Measurements from ENCODE around the gene ASIC4. TPM values are rescaled to one million over a fixed set of nuclear protein-coding genes. Genes with fewer than 3 reads are reported as not detected.

Gene ASIC4
- total RNA-seq, 1 donor = not detected

- Histone ChIP-seq H3K4me3 (ENCODE audit: low read length) (no peak overlapping the region), H3K27me3 (ENCODE audit: insufficient read depth, low read length) (peaks cover 24% of the 10 kb centered on the region), H3K4me1 (ENCODE audit: insufficient read depth, low read length) (no peaks in the 10 kb centered on the region), H3K9me3 (ENCODE audit: low read depth, low read length) (no peaks in the 10 kb centered on the region)
Measured at GRCh38 chr2:219489315-219489714, 25.0 kb upstream of the ASIC4 start.

GRCh38 chr2:219490186-219490585 lies 24.1 kb upstream of the ASIC4 start:
- Histone ChIP-seq H3K4me3 (ENCODE audit: low read length) (no peak overlapping the region), H3K27me3 (ENCODE audit: insufficient read depth, low read length) (peaks cover 24% of the 10 kb centered on the region), H3K4me1 (ENCODE audit: insufficient read depth, low read length) (no peaks in the 10 kb centered on the region), H3K9me3 (ENCODE audit: low read depth, low read length) (no peaks in the 10 kb centered on the region)

DNA sequence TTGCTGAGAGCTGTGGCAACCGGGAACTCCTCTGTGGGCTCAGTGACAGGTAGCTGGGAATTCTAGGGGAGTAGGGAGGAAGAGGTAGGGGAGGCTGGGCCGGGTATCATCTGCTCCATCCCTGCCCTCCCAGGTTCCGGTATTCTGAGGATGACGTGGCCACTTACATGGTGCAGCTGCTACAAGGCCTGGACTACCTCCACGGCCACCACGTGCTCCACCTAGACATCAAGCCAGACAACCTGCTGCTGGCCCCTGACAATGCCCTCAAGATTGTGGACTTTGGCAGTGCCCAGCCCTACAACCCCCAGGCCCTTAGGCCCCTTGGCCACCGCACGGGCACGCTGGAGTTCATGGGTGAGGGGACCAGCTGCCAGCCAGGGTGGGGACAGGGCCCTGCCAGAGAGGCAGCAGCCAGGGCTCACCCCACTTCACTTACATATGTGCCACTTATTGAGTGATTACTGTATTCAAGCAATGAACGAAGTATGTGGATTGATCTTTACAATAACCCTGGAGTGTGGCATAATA lies 23.6 kb upstream of the ASIC4 start:
- Histone ChIP-seq H3K4me3 (ENCODE audit: low read length) (no peak overlapping the region), H3K4me1 (ENCODE audit: insufficient read depth, low read length) (no peaks in the 10 kb centered on the region), H3K9me3 (ENCODE audit: low read depth, low read length) (no peaks in the 10 kb centered on the region), H3K27me3 (ENCODE audit: insufficient read depth, low read length) (peaks cover 24% of the 10 kb centered on the region)

DNA sequence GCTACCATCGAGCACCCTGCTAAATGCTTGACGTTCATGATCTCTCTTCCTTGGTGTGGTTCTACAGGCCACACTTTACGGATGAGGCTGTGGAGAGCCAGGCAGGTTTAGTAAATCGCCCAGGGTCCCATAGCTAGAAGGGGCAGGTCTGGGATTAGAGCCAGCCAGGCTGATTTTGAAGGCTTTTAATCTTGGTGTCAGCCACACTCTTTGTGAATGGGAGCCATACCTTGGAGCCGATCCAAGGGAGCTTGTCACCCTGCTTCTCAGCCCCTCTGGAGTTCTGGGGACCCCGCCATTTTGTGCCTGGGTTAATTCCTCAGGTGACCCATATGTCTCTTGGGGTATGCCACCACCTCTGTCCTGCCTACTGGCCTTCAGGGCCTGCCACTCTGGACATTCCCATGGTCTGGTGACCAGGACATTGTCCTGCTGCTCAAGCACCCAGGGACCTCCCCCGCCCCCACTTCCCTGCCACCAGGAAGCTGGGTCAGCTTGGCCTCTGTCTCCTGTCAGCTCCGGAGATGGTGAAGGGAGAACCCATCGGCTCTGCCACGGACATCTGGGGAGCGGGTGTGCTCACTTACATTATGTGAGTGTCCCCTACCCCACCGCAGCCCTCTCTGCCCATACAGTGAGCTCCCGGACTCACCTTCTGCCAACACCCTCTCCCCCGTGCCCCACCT lies 22.9 kb upstream of the ASIC4 start:
- Histone ChIP-seq H3K4me1 (ENCODE audit: insufficient read depth, low read length) (peaks cover 2% of the 10 kb centered on the region), H3K4me3 (ENCODE audit: low read length) (no peak overlapping the region), H3K27me3 (ENCODE audit: insufficient read depth, low read length) (peaks cover 26% of the 10 kb centered on the region), H3K9me3 (ENCODE audit: low read depth, low read length) (no peaks in the 10 kb centered on the region)

GRCh38 chr2:219492575-219492974 lies 21.7 kb upstream of the ASIC4 start:
- H3K27me3 ChIP-seq (ENCODE audit: insufficient read depth, low read length) = peaks cover 38% of the 10 kb centered on the region
- no peak overlapping the region for H3K4me3 ChIP-seq (ENCODE audit: low read length)
- peaks cover 14% of the 10 kb centered on the region for H3K4me1 ChIP-seq (ENCODE audit: insufficient read depth, low read length)
- no peaks in the 10 kb centered on the region for H3K9me3 ChIP-seq (ENCODE audit: low read depth, low read length)

DNA sequence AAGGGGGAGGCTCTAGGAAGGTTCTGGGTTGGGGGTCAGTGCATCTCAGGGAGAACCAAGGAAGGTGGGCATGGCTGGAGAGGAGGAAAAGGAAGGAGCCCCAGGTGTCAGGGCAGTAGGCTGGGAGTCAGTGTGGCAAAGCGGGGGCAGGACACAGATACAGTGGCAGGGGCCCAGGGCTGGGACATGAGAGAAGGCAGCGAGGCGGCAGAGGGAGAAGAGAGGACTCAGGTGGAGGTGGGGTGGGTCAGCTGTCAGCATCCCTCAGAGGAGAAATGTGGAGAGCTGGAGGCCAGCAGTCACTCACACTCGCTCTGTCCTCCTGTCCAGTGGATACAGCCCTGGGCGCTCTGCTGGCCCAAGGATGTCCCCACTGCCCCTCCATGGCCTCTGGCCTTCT lies 21.2 kb upstream of the ASIC4 start:
- no peaks in the 10 kb centered on the region for H3K9me3 ChIP-seq (ENCODE audit: low read depth, low read length)
- H3K4me3 ChIP-seq (ENCODE audit: low read length) = no peak overlapping the region
- peaks cover 39% of the 10 kb centered on the region for H3K27me3 ChIP-seq (ENCODE audit: insufficient read depth, low read length)
- peaks cover 19% of the 10 kb centered on the region for H3K4me1 ChIP-seq (ENCODE audit: insufficient read depth, low read length)

GRCh38 chr2:219494952-219495530 lies 19.2 kb upstream of the ASIC4 start:
- Histone ChIP-seq H3K9me3 (ENCODE audit: low read depth, low read length) (no peaks in the 10 kb centered on the region), H3K27me3 (ENCODE audit: insufficient read depth, low read length) (peaks cover 39% of the 10 kb centered on the region), H3K4me3 (ENCODE audit: low read length) (no peak overlapping the region), H3K4me1 (ENCODE audit: insufficient read depth, low read length) (peaks cover 32% of the 10 kb centered on the region)

GRCh38 chr2:219495531-219496122 lies 18.7 kb upstream of the ASIC4 start:
- H3K9me3 ChIP-seq (ENCODE audit: low read depth, low read length) = no peaks in the 10 kb centered on the region
- peaks cover 32% of the 10 kb centered on the region for H3K4me1 ChIP-seq (ENCODE audit: insufficient read depth, low read length)
- no peak overlapping the region for H3K4me3 ChIP-seq (ENCODE audit: low read length)
- H3K27me3 ChIP-seq (ENCODE audit: insufficient read depth, low read length) = peaks cover 39% of the 10 kb centered on the region

DNA sequence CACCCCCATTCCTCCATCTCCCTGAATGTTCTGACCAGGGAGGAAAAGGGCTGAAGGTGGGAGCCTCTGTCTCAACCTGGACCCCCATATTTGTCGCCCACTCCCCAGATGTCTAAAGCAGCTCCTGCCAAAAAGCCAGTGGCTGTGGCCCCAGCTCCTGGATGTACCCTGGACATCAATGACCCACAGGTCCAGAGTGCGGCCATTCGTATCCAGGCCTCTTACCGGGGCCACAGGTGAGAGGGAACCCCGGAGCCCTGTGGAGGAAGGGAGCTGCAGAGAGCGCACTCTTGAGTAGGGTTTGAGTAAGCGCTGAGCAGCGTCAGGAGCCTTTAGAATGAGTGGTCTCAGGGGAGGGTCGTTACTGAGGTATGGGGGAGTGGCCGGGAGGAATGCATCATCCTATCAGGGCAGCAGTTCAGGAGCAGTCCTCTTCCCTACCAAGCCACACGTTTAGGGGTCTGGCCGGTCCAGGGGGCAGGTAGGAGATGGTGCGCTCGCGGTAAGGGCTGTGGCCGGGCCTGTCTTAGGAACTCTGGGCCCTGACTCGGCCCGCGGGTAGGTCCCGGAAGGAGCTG lies 17.9 kb upstream of the ASIC4 start:
- no peak overlapping the region for H3K4me3 ChIP-seq (ENCODE audit: low read length)

DNA sequence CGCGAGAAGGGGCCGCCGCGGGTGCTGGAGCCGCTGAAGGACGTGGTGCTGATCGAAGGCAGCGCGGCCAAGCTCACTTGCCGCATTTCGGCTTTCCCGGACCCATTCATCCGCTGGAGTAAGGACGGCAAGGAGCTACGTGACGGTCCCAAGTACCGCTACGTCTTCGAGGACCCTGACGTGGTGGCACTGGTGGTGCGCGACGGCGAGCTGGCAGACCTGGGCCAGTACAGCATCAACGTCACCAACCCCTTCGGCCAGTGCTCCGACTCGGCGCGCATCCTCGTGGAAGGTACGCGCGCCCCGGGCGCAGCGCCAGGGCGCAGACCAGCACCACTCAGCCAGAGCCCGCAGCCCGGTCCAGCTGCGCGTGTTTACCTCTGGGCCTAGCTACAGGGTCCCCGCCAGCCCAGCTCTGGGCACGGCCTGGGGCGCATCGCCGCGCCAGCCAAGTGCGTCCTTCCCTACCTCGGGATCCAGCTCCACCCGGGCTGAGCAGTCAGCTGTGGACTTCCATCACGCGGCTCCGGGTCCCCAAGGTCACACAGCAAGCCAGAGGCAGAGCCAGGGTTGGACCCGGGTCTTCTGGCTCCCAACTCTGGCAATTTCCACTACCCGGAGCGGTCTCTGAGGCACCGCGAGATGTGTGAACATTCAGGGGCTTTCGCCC lies 17.3 kb upstream of the ASIC4 start:
- peaks cover 39% of the 10 kb centered on the region for H3K27me3 ChIP-seq (ENCODE audit: insufficient read depth, low read length)
- H3K9me3 ChIP-seq (ENCODE audit: low read depth, low read length) = no peaks in the 10 kb centered on the region
- peaks cover 32% of the 10 kb centered on the region for H3K4me1 ChIP-seq (ENCODE audit: insufficient read depth, low read length)
- H3K4me3 ChIP-seq (ENCODE audit: low read length) = no peak overlapping the region

More for the DNA sequence above, 17.9 kb upstream of the ASIC4 start:
- Histone ChIP-seq H3K27me3 (ENCODE audit: insufficient read depth, low read length) (peaks cover 39% of the 10 kb centered on the region), H3K4me1 (ENCODE audit: insufficient read depth, low read length) (peaks cover 32% of the 10 kb centered on the region), H3K9me3 (ENCODE audit: low read depth, low read length) (no peaks in the 10 kb centered on the region)

DNA sequence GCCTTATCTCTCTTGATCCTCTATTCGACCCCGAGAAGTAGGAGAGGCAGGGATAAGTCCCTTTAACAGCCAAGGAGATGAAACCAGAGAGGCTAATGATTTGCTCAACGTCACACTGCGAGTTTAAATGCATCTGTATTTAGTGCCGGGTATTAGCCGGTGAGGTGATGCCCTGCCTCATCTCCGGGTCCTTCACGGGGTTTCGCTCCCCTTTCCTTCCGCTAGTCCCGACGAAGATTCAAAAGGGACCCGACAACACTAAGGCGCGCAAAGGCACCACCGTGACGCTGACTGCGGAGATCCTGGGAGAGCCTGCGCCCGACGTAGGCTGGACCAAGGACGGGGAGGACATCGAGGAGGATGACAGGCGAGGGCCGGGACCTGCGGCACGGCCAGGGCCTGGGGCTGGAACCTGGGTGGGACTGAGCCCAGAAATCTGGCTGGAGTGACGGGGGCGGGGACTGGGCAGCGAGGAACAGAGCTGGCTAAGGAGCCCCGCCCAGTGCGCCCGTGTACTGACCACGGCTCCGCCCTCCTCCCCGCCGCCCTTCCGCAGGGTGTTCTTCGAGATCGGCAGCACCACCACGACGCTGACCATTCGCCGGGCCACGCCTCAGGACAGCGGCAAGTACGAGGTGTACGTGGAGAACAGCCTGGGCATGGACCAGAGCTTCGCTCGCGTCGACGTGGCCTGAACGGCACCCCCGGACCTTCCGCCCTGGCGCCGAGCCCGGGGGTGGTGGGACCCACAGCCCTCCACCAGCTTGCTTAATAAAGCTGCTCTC lies 16.6 kb upstream of the ASIC4 start:
- Histone ChIP-seq H3K4me3 (ENCODE audit: low read length) (peak overlapping the region; percentile 64), H3K9me3 (ENCODE audit: low read depth, low read length) (no peaks in the 10 kb centered on the region)

DNA sequence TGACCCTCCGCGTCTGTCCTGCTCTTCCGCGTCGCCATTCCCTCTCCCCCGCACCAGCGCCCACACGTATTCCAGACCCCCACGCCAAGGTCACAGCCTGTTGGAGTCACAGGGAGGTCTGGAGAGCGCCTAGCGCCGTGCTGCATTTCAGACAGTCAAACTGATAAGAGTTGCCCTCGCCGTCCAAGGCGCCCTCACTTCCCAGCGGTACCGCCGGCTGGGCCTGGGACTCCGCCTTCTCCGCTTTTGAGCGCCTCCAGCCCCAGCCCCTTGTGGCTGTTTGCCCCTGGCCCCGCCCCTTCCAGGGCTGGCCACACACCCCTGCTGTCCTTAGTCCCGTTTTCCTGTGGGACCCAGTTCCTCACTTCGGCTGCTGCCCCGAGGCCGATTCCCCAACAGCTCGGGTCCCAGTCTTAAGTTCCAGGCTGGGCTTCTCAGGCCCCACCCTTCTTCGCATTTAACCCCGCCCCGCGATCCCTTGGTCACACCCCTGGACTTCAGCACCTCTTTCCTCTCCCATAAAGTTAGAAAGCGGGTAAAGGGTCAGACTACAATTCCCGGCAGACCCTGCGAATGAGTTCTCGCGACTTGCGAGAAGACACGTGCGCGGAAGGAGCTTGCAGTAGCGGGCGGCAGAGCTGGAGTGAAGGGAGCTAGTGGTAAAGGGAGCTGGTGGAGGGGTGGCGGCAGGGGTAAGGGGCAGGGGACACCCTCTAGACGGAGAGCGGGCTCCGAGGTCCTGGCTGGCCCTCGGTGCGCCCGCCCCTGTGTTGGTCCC lies 15.8 kb upstream of the ASIC4 start, which contains the start of gene GMPPA:
TSS of gene GMPPA (plus strand) at position 612 of the 778 bp plus-strand sequence. CDS start 1,085 bp downstream, outside the sequence.
- peaks cover 39% of the 10 kb centered on the region for H3K27me3 ChIP-seq (ENCODE audit: insufficient read depth, low read length)
- peak within 1 kb of the TSS; percentile 64 for H3K4me3 ChIP-seq (ENCODE audit: low read length)
- H3K9me3 ChIP-seq (ENCODE audit: low read depth, low read length) = no peaks in the 10 kb centered on the region
- peaks cover 32% of the 10 kb centered on the region for H3K4me1 ChIP-seq (ENCODE audit: insufficient read depth, low read length)

More for the DNA sequence above, 16.6 kb upstream of the ASIC4 start:
- peaks cover 39% of the 10 kb centered on the region for H3K27me3 ChIP-seq (ENCODE audit: insufficient read depth, low read length)
- peaks cover 32% of the 10 kb centered on the region for H3K4me1 ChIP-seq (ENCODE audit: insufficient read depth, low read length)

DNA sequence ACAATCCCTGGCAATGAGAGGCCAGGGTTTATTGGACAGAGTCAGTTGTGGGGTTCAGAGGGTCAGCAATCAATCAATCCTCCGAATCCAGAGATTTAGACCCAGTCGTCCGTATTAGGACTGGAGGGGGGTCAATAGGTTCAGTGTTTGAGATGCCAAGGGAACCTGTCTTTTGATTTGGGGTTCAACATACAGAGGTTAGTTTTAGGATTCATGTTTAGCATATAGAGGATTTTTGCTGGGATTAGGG lies 15.3 kb upstream of the ASIC4 start:
- Histone ChIP-seq H3K4me1 (ENCODE audit: insufficient read depth, low read length) (peaks cover 32% of the 10 kb centered on the region), H3K9me3 (ENCODE audit: low read depth, low read length) (no peaks in the 10 kb centered on the region), H3K27me3 (ENCODE audit: insufficient read depth, low read length) (peaks cover 37% of the 10 kb centered on the region), H3K4me3 (ENCODE audit: low read length) (peak overlapping the region; percentile 64)

DNA sequence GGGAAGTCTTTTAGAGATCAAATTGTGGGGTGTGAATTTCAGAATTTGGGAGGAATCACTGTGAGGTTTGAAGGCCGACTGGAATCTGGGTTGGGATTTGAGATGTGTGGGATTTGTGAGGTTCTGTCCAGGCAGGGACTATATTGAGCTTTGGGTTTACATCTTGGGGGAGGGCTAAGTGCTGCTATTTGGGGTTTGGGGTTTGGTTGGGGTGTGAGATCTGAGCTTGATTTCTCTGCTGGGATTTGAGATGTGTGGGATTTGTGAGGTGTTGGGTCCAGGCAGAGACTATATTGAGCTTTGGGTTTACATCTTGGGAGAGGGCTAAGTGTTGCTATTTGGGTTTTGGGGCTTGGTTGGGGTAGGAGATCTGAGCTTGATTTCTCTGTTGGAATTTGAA lies 14.7 kb upstream of the ASIC4 start:
- Histone ChIP-seq H3K4me3 (ENCODE audit: low read length) (peak overlapping the region; percentile 64), H3K9me3 (ENCODE audit: low read depth, low read length) (no peaks in the 10 kb centered on the region), H3K4me1 (ENCODE audit: insufficient read depth, low read length) (peaks cover 32% of the 10 kb centered on the region), H3K27me3 (ENCODE audit: insufficient read depth, low read length) (peaks cover 32% of the 10 kb centered on the region)

All from mononuclear cell (primary cell).